GM21526 (cell line): ENCODE measurements around the gene C5orf24.
"Not testable (repeated sequence)": the region's sequence is repeated elsewhere in the genome, so short reads cannot be mapped to it uniquely, and the experiment has no call there.

Experiments used
- ATAC-seq: cut with Tn5 transposase; IDR thresholded peaks from one replicate; pipeline ENCODE4 v1.9.1; 2021; ENCODE audit warnings: moderate library complexity; ENCODE audit not compliant: unreplicated experiment, low FRiP score

Gene C5orf24

DNA sequence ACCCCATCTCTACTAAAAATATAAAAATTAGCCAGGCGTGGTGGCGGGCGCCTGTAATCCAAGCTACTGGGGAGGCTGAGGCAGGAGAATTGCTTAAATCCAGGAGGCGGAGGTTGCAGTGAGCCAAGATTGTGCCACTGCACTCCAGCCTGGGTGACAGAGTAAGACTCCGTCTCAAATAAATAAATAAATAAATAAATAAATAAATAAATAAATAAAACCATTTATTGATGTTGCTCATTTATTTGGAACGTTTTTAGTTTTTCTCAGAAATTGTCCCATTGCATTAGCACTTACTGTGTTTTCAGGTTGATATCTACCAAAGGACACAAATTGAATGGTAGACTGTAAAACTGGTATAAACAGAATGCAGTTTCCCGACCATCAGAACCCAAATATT is 10.7 kb downstream of the C5orf24 start:
- not testable (repeated sequence) for ATAC-seq

DNA sequence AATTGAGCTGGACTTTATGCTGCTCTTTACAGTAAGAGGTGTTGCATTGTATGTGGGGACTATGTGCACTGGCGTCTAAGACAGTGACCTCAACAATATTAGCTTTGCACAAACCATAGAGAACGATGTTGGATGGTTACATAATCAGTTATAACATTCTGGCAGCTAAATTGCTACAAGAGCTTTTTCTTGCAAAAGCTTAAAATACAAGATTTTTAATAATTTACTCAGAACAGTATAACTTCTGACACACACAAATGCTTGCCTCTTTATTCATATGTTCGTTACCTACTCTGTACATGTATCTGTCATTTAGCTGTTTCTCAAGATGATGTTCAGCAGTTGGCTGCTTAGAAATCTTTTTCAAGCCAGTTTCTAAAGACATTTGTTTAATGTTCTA is 11.6 kb downstream of the C5orf24 start:
- no peak for ATAC-seq

DNA sequence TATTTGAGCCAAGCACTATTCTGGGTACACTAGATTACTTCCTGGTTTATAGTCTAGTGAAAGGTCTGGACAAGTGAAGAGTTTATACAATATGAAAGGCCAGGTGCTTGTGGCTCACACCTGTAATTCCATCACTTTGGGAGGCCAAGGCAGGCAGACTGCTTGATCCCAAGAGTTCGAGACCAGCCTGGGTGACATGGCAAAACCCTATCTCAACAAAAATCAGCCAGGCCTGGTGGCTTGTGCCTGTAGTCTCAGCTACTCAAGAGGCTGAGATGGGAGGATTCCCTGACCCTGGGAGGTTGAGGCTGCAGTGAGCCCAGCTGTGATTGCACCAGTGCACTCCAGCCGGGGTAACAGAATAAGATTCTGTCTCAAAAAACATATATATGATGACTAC is 18.9 kb downstream of the C5orf24 start:
- no peak for ATAC-seq

DNA sequence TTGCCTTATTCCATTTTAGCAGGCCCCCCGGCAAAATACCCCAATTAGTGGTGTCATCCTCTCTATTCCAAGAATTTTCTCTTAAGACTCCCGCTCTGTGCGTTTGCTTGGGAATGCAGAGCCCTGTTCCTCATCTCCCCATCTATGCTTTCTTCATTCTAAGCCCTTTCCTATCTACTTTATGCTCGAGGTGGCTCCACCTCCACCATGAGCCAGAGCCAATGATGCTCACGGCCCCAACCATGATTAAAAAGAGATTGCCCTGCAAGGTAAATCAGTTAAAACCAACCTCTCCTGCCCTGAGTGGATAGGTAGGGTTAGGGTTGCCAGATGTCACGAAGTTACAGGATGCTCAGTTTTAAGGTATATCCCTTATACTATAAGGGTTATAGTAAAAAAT is 27.7 kb downstream of the C5orf24 start:
- no peak for ATAC-seq

DNA sequence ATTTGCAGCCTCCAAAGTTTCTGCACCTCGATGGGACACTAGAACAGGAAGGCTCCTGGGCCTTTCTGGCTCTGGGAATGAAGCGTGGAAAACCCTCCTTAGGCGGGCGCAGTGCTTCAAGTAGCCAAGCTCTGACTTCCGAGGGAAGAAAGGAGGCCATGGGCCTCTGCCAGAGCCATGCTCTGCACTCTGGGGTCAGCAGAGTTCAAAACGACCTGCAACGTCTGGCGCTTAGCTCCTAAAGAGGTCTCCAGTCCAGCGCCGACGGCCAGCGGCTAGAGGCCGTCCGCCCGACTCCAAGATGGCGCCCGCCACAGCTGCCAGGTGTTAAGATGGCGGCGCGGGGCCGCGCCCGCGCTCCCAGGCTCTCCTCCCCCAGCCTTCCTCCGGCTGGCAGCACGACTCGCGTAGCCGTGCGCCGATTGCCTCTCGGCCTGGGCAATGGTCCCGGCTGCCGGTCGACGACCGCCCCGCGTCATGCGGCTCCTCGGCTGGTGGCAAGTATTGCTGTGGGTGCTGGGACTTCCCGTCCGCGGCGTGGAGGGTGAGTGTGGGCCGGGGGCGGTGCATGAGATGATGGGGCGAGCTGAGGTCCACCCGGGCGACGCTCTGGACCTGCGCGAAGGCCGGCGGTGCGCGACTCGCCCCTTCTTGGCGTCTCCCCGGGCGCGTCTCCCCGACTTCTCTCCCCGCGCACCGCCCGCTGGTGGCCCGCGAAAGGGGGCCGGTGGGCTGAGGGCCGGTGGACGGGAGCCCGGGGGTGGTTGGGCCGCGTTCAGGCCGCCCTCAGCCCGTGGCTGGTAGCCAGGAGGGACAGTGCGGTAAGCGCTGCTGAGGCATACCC is 28.4 kb downstream of the C5orf24 start, which contains the start of gene TXNDC15:
Gene TXNDC15 (plus strand): TSS at position 385 of the 844 bp plus-strand sequence. CDS start 57 bp downstream, at position 442.
- ATAC-seq = peak; percentile 76

DNA sequence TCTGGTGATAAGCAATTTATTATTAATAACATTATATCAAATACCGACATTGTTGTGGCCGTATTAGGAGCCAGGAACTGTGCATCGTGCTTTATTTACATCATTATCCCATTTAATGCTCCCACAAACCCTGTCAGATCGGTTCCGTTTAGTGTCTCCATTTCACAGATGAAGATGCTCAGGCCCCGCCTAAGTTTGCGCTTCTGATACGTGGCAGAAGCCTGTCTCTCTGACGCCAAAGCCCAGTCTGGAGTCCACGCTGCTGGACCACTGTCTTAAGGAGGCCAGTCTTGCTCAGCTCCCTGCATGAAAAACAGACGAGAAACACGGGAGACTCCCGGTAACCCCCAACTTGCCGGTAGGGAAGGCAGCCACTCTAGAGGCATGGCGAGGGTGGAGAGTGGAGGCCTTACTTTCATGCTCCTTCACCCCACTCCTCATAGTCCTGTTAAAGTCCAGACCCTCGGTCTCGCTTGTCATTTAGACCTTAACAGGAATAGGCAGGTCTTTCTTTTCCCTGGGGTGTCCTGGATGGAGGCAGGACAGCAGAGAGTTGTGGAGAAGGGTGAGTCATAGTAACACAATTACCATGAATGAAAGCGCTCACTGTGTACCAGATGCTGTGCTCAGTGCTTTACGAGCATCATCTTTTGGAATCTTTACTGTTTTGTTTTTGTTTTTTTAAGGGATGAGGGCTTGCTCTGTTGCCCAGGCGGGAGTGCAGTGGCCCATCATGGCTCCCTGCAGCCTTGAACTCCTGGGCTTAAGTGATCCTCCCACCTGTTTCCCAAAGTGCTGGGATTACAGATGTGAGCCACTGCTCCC is 29.3 kb downstream of the C5orf24 start:
- ATAC-seq = peak; percentile 15

DNA sequence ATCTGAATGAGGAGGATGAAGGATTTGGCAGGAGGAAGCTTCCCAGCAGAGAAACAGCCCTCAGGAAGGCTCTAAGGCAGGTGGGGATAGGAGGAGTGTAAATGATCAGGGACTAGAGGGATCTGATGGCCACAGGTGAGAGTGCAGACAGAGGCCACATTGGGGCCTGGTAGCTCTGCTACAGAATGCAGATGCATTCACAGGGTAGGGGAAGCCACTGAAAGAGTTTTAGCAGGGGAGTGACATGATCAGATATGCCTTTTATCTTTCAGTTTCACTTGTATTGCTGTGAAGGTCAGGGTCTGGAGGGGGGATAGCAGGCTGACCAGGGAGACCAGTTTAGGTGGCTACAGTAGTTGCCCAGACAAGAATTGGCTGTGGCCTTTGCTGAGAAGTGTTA is 31.4 kb downstream of the C5orf24 start:
- no peak for ATAC-seq

DNA sequence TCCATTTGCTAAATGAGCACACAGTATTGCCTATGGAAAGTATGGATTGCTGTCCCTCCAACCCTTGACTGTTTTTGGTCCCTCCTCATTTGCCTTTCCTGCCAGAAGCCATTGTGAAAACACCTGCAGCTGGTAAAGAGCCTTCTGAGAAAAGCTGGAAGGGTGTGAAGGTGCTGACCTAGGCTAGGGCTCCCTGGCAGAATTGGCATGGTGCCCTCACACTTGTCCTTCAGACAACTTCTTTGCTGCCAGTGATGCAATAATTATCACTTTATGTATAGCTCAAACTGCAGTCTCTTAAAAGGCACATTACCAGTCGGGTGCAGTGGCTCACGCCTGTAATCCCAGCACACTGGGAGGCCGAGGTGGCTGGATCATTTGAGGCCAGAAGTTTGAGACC is 32.6 kb downstream of the C5orf24 start:
- ATAC-seq = no peak

DNA sequence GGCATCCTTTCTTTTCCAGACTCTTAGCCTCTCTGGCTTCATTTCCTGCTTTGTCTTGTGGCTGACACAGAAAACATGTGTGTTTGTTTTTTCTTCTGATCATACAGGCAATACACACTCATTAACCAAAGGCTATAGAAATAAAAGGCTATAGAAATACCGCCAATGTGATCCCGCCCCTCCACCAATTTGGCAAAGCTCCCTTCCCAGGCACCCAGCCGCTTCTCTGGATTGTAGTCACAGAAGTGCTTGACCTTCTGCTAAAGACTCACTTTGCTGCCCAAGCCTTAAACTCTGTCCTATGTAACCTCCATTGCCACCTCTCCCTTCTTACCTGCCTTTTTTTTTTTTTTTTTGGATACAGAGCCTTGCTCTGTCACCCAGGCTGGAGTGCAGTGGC is 33.7 kb downstream of the C5orf24 start:
- ATAC-seq = no peak

DNA sequence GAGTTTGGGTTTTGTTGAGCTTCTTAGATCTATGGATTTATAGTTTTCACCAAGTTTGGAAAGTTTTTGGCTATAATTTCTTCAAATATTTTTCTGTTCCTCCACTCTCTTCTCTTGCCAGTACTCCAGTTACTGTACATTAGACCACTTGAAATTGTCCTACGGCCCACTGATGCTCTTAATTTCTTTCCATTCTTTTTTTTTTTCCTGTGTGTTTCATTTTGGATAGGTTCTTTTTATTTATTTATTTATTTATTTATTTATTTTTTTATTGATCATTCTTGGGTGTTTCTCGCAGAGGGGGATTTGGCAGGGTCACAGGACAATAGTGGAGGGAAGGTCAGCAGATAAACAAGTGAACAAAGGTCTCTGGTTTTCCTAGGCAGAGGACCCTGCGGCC is 35.2 kb downstream of the C5orf24 start:
- not testable (repeated sequence) for ATAC-seq

DNA sequence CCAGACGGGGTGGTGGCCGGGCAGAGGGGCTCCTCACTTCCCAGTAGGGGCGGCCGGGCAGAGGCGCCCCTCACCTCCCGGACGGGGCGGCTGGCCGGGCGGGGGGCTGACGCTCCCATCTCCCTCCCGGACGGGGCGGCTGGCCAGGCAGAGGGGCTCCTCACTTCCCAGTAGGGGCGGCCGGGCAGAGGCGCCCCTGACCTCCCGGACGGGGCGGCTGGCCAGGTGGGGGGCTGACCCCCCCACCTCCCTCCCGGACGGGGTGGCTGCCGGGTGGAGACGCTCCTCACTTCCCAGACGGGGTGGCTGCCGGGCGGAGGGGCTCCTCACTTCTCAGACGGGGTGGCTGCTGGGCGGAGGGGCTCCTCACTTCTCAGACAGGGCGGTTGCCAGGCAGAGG is 35.9 kb downstream of the C5orf24 start:
- not testable (repeated sequence) for ATAC-seq

DNA sequence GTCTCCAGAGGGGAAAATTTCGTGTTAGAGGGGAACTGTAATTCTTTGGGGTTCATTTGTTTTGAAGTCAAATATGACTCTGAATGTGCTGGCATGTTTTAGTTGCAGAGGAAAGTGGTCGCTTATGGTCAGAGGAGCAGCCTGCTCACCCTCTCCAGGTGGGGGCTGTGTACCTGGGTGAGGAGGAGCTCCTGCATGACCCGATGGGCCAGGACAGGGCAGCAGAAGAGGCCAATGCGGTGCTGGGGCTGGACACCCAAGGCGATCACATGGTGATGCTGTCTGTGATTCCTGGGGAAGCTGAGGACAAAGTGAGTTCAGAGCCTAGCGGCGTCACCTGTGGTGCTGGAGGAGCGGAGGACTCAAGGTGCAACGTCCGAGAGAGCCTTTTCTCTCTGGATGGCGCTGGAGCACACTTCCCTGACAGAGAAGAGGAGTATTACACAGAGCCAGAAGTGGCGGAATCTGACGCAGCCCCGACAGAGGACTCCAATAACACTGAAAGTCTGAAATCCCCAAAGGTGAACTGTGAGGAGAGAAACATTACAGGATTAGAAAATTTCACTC is 41.9 kb downstream of the C5orf24 start:
- ATAC-seq = no peak

DNA sequence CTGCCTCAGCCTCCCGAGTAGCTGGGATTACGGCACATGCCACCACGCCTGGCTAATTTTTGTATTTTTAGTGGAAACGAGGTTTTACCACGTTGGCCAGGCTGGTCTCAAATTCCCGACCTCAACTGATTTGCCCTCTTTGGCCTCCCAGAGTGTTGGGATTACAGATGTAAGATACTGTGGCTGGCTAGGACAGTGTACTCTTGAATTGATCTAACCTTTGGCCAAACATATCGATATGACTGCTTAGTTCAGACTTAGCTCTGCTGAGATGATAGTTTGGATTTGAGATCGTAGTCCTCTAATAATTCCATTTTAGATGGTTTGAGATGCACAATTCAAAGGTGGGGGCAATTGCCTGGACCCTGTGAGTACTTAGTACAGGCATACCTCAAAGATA is 43.6 kb downstream of the C5orf24 start:
- no peak for ATAC-seq

DNA sequence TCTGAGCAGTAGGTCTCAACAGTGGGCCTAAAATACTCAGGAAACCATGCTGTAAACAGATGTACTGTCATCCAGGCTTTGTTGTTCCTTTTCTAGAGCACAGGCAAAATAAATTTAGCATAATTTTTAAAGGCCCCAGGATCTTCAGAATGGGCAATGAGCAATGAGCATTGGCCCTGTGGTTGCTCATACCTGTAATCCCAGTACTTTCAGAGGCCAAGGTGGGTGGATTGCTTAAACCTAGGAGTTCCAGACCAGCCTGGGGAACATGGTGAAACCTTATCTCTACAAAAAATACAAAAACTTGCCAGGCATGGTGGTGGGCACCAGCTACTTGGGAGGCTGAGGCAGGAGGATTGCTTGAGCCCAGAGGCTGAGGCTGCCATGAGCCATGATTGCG is 45.7 kb downstream of the C5orf24 start:
- no peak for ATAC-seq

DNA sequence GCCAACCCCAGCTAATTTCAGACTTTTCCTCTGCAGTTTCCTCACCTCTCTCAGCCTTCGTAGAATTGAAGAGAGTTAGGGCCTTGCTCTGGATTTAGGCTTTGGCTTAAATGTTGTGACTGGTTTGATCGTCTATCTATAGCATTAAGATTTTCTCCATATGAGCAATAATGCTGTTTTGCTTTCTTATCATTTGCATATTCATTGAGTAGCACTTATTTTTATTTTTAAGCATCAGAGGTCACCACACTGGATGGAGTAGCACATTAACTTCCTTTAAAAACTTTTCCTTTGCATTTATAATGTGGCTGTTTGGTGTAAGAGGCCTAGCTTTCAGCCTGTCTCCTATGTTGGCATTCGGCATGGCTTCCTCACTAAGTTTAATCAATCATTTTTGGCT is 46.5 kb downstream of the C5orf24 start:
- no peak for ATAC-seq

DNA sequence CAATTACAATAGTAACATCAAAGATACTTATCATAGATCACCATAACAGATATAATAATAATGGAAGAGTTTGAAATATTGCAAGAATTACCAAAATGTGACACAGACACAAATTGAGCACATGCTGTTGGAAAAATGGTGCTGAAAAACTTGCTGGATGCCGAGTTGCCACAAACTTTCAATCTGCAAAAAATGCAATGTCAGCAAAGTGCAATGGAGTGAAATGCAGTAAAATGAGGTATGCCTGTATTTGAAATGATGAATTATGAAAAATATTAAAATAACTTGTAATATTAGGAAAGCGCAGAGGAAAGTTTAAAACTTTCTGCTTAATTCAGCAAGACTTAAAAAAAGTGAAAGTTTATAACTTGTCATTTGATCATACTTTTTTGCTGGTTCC is 47.2 kb downstream of the C5orf24 start:
- no peak for ATAC-seq

DNA sequence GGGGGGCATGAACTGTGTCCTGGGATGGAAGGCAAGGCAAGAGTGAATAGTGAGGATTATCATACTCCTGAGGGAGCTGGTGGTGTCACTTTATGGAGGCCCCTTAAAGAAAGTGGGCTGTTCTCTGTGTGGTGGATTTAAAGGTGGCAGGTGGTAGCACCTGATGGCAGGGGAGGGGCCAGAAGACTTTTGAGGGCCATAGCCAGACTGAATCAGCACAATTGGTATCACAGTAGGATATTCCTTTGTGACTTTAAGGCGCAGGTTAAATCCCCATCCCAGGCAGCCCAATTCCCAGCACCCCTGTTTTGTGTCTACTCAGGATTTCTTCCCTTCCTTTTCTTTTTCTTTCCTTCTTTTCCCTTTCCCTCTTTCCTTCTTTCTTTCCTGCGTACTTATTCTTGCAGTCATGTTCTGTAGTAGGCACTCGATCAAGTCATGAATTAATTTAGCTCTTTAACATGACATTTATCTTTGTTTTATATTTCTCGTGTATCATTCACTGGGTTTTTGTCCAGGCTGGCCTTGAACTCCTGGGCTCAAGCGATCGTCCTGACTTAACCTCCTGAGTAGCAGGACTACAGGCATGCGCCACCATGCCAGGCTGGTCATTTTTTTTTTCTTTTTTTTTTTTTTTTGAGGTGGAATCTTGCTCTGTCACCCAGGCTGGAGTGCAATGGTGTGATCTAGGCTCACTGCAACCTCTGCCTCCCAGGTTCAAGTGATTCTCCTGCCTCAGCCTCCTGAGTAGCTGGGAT is 48.2 kb downstream of the C5orf24 start:
- ATAC-seq = no peak

DNA sequence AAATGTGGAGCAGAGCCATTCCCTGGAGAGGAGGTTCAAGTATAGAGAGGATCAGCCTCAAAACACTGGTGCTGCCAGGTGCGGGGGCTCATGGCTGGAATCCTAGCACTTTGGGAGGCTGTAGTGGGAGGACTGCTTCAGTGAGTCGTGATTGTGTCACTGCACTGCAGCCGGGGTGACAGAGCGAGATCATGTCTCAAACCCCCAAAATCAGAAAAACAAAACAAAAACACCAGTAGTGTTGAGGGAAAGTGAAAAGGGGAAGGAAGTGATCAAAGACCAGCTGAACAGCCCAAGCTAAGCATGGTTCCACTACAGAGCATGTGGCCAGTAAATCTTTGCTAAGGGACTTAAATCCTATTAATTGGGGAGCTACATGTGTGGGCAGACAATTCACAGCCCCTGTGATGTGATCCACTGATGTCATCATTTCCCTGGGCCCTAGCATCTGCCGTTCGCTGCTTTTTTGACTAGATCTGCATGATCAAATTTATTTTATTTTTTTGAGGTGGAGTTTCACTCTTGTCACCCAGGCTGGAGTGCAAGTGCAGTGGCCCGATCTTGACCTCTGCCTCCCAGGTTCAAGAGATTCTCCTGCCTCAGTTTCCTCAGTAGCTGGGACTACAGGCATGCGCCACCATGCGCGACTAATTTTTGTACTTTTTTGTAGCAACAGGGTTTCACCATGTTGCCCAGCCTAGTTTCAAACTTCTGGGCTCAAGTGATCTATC is 56.5 kb downstream of the C5orf24 start:
- ATAC-seq = no peak

DNA sequence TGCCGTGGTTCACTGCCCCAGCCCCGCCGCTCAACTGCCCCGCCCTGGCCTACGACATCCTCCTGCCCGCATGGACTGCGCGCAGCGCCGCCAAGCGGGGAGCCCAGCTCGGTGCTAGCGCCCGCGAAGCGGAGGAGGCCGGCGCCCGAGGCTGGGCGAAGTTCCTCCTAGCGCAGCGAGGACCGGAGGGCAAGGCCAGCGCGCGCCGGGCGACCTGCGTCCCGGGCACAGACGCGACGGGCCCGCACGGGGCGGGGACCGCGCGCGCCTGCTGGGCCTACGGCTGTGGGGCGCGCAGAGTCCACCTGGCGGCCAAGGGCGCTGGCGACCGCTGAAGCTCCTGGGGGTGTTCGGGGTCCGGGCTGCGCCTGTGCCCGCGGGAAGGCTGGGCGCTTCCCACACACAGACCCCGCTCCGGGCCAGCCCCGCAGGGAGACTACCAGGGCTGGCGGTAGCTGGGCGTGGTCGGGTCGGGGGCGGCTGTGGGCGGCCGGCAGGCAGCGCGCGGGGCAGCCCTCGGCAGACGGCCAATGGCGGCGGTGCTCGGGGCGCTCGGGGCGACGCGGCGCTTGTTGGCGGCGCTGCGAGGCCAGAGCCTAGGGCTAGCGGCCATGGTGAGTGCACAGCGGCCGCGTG is 59.0 kb downstream of the C5orf24 start, which contains the start of gene PCBD2:
Gene PCBD2 (plus strand): TSS at position 522 of the 636 bp plus-strand sequence. CDS start 9 bp downstream, at position 531.
- ATAC-seq = peak; percentile 77
